ENCODE measurements around the gene HMGCLL1. TPM values are rescaled to one million over a fixed set of nuclear protein-coding genes. Genes with fewer than 3 reads are reported as not detected.

Gene HMGCLL1
- total RNA-seq, 1 donor from 2014 or later = 0.75 TPM

DNA sequence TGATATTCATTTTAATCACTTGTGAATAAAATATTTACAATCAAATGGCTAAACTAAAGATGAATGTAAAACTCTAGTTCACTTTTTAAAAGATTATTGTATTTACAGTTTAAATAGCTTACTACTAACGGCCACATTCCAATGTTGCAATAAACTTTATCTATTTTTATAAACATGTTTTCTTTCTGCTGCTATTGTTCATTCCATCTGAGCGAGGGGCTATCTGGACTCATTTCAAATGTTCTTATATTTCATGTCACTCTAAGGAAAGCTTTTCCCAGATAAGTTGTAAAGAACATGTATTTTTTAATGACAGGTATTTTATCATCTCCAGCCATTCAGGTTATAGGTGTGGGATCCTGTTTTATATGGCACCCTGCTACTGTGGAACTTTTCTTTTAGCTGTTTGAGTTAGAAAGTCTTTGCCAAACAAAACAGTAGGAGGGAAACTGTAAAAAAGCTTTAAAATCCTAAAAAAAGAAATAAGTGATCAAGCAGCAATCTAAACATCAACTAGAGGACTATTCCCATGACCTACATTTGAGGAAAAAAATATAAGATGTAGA lies 42.5 kb downstream of the HMGCLL1 start:
- no peak overlapping the region for H3K27ac Mint-ChIP-seq (ENCODE audit: unreplicated experiment)
- peaks cover 2% of the 10 kb centered on the region for H3K9me3 Mint-ChIP-seq
- TF ChIP-seq, protein P1, sequence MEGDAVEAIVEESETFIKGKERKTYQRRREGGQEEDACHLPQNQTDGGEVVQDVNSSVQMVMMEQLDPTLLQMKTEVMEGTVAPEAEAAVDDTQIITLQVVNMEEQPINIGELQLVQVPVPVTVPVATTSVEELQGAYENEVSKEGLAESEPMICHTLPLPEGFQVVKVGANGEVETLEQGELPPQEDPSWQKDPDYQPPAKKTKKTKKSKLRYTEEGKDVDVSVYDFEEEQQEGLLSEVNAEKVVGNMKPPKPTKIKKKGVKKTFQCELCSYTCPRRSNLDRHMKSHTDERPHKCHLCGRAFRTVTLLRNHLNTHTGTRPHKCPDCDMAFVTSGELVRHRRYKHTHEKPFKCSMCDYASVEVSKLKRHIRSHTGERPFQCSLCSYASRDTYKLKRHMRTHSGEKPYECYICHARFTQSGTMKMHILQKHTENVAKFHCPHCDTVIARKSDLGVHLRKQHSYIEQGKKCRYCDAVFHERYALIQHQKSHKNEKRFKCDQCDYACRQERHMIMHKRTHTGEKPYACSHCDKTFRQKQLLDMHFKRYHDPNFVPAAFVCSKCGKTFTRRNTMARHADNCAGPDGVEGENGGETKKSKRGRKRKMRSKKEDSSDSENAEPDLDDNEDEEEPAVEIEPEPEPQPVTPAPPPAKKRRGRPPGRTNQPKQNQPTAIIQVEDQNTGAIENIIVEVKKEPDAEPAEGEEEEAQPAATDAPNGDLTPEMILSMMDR (conservative IDR thresholded peaks at IDR 0.05) = no peak
- H3K4me1 Mint-ChIP-seq = no peaks in the 10 kb centered on the region
- no peaks in the 10 kb centered on the region for H3K36me3 Mint-ChIP-seq (ENCODE audit: low read depth)
- no peaks in the 10 kb centered on the region for H3K27me3 Mint-ChIP-seq (ENCODE audit: low read depth)
- DNase-seq (ENCODE audit: low read depth, low spot score) = no peak
- H3K4me3 Mint-ChIP-seq = no peak overlapping the region

DNA sequence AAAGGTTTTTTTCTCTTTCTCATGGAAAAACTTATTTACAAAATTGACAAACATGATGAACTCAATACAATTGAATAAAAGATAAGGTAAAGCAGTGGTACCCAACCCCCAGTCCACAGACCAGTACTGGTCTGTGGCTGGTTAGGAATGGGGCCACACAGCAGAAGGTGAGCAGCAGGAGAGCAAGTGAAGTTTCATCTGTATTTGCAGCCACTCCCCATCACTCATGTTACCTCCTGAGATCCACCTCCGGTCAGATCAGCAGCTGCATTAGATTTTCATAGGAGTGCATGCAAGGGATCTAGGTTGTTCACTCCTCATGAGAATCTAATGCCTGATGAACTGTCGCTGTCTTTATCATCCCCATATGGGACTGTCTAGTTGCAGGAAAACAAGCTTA lies 47.5 kb downstream of the HMGCLL1 start:
- Mint-ChIP-seq H3K27me3 (ENCODE audit: low read depth) (no peaks in the 10 kb centered on the region), H3K4me1 (no peaks in the 10 kb centered on the region), H3K27ac (ENCODE audit: unreplicated experiment) (no peak overlapping the region), H3K9me3 (no peaks in the 10 kb centered on the region), H3K36me3 (ENCODE audit: low read depth) (no peaks in the 10 kb centered on the region), H3K4me3 (no peak overlapping the region)
- no peak for DNase-seq (ENCODE audit: low read depth, low spot score)
- TF ChIP-seq, protein P1 (conservative IDR thresholded peaks at IDR 0.05) = no peak

DNA sequence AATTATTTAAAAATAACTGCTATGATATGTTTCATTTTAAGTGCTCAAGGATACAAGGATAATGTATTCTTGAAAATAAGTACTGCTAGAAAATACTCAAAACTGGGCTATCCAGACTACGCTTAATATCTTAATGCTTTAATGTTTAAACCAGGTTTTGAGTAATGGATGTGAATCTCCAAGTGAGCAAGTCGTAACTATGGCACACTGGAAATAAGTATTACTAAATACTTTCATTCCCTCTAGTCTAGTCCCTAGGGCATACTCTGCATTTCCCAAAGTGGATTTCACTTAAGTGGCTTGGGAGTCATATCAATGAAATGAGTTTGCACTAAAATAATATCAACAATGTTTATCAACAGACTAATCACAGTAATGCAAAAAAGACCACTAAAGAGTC lies 48.1 kb downstream of the HMGCLL1 start:
- Mint-ChIP-seq H3K9me3 (no peaks in the 10 kb centered on the region), H3K4me3 (no peak overlapping the region), H3K27me3 (ENCODE audit: low read depth) (no peaks in the 10 kb centered on the region), H3K36me3 (ENCODE audit: low read depth) (no peaks in the 10 kb centered on the region), H3K27ac (ENCODE audit: unreplicated experiment) (no peak overlapping the region), H3K4me1 (no peaks in the 10 kb centered on the region)
- DNase-seq (ENCODE audit: low read depth, low spot score) = no peak
- TF ChIP-seq, protein P1 (conservative IDR thresholded peaks at IDR 0.05) = no peak

DNA sequence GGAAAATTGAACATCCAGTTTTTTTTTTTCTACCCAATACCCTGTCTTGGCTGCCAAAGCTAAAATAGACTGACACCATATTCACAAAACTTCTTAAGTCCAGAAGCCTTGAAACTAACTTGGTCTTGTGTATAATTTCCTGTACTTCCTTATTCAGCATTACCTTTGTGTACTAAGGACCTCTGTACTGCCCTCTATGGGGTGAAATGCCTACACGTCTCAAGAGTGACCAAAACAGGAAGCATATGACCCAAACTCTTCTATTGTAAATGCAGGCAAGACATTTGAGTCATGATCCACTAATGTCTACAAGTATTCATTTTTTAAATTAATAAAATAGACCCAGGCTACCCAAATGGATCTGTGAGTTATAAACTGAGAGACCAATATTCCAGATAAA lies 50.4 kb downstream of the HMGCLL1 start:
- TF ChIP-seq, protein P1 (conservative IDR thresholded peaks at IDR 0.05) = peak; percentile 52
- no peak overlapping the region for H3K27ac Mint-ChIP-seq (ENCODE audit: unreplicated experiment)

DNA sequence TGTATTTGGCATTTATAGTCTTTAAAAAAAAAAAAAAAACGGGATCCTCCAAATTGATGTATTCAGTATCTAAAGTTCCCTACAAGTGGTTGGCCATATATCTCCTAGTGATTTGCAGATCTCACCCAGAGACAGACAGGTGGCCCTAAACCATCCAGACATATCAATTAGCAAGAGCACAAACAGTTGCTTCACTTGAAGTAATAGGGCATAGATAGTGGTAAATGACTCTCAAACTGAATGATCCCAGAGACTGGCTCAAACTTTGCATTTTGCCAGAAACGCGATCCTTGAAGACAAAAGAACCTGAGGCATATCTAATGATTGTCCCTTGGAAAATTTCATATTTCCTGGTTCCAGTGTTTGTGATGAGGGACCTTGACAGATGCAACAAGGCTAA lies 54.6 kb downstream of the HMGCLL1 start:
- H3K27me3 Mint-ChIP-seq (ENCODE audit: low read depth) = no peaks in the 10 kb centered on the region
- TF ChIP-seq, protein P1 (conservative IDR thresholded peaks at IDR 0.05) = no peak
- no peak overlapping the region for H3K4me3 Mint-ChIP-seq
- no peak overlapping the region for H3K27ac Mint-ChIP-seq (ENCODE audit: unreplicated experiment)
- no peaks in the 10 kb centered on the region for H3K9me3 Mint-ChIP-seq
- no peaks in the 10 kb centered on the region for H3K4me1 Mint-ChIP-seq
- DNase-seq (ENCODE audit: low read depth, low spot score) = no peak
- H3K36me3 Mint-ChIP-seq (ENCODE audit: low read depth) = no peaks in the 10 kb centered on the region

More for the DNA sequence above, 50.4 kb downstream of the HMGCLL1 start:
- Mint-ChIP-seq H3K4me3 (no peak overlapping the region), H3K27me3 (ENCODE audit: low read depth) (no peaks in the 10 kb centered on the region), H3K4me1 (no peaks in the 10 kb centered on the region), H3K9me3 (no peaks in the 10 kb centered on the region), H3K36me3 (ENCODE audit: low read depth) (no peaks in the 10 kb centered on the region)
- no peak for DNase-seq (ENCODE audit: low read depth, low spot score)

All from neural crest cell (in vitro differentiated cells).